Measurements from ENCODE around the gene CAMK2A. TPM values are rescaled to one million over a fixed set of nuclear protein-coding genes. Genes with fewer than 3 reads are reported as not detected.

The CAMK2A gene
- polyA plus RNA-seq, 1 of the 3 experiments (the other 2 are of a cell fraction): 0.10 TPM

GRCh38 chr5:150197476-150197875, 92.1 kb downstream of the CAMK2A start:
- Histone ChIP-seq H3K9me3 (no peaks in the 10 kb centered on the region), H3K4me2 (no peak overlapping the region), H3F3A (replicated peaks; ENCODE audit: insufficient read depth) (no peaks in the 10 kb centered on the region), H3K27ac (ENCODE audit: low read depth in 2 of 2, low read length in 1 of 2) (no peak overlapping the region), H3K9me2 (no peaks in the 10 kb centered on the region), H3K4me1 (ENCODE audit: control insufficient read depth in 1 of 2, insufficient read depth in 2 of 2, low read depth in 1 of 2, low read length in 1 of 2) (no peaks in the 10 kb centered on the region; a peak in 1 of 4 replicates), H3K4me3 (ENCODE audit: low read depth in 2 of 2, low read length in 1 of 2) (no peak overlapping the region), H3K36me3 (replicated peaks in 1 of 2; ENCODE audit: control insufficient read depth in 1 of 2, insufficient read depth in 2 of 2, low read length in 1 of 2) (no peaks in the 10 kb centered on the region), H3K27me3 (ENCODE audit: insufficient read depth) (peaks cover under 1% of the 10 kb centered on the region; the same call in 1 of the 2 replicates), H4K20me1 (ENCODE audit: insufficient read depth) (no peaks in the 10 kb centered on the region), H3K9ac (no peak overlapping the region), H2AFZ (ENCODE audit: low read depth) (no peak overlapping the region), H3K79me2 (ENCODE audit: insufficient read depth) (no peaks in the 10 kb centered on the region)
- CTCF ChIA-PET: interaction anchor here (1.6 kb wide), 1 partner anchor 21 kb away, joined by 5 read pairs; no protein-coding TSS in a partner anchor
- TF ChIP-seq RAD21 (IDR thresholded peaks at IDR 0.05; ENCODE audit: low read length): no peak
- no peak for TF ChIP-seq YY1 (IDR thresholded peaks at IDR 0.05; ENCODE audit: low read depth)
- TF ChIP-seq TCF12 (IDR thresholded peaks at IDR 0.05): no peak
- TF ChIP-seq CTCF (IDR thresholded peaks at IDR 0.05): no peak
- TF ChIP-seq GATA2 (CRISPR knock-in tag; IDR thresholded peaks at IDR 0.05): no peak
- TF ChIP-seq, protein P1, sequence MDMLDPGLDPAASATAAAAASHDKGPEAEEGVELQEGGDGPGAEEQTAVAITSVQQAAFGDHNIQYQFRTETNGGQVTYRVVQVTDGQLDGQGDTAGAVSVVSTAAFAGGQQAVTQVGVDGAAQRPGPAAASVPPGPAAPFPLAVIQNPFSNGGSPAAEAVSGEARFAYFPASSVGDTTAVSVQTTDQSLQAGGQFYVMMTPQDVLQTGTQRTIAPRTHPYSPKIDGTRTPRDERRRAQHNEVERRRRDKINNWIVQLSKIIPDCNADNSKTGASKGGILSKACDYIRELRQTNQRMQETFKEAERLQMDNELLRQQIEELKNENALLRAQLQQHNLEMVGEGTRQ (IDR thresholded peaks at IDR 0.05; ENCODE audit: borderline replicate concordance, low read depth, low read length): no peak
- no peak for TF ChIP-seq TAF1 (IDR thresholded peaks at IDR 0.05; ENCODE audit: borderline replicate concordance, low read depth, low read length)
- TF ChIP-seq ELF1 (IDR thresholded peaks at IDR 0.05): no peak
- no peak for TF ChIP-seq GABPA (IDR thresholded peaks at IDR 0.05; ENCODE audit: low read depth)
- TF ChIP-seq SIN3A (IDR thresholded peaks at IDR 0.05; ENCODE audit: borderline replicate concordance, low read depth, low read length): no peak
- TF ChIP-seq FOXM1 (IDR thresholded peaks at IDR 0.05; ENCODE audit: low read depth): no peak
- TF ChIP-seq, protein P2, sequence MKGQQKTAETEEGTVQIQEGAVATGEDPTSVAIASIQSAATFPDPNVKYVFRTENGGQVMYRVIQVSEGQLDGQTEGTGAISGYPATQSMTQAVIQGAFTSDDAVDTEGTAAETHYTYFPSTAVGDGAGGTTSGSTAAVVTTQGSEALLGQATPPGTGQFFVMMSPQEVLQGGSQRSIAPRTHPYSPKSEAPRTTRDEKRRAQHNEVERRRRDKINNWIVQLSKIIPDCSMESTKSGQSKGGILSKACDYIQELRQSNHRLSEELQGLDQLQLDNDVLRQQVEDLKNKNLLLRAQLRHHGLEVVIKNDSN (IDR thresholded peaks at IDR 0.05; ENCODE audit: borderline replicate concordance, low read depth): no peak
- TF ChIP-seq CHD2 (IDR thresholded peaks at IDR 0.05; ENCODE audit: low read length, partially characterized antibody): no peak
- no peak for TF ChIP-seq TEAD4 (IDR thresholded peaks at IDR 0.05; ENCODE audit: borderline replicate concordance, insufficient read depth)
- no peak for TF ChIP-seq MEF2A (IDR thresholded peaks at IDR 0.05; ENCODE audit: borderline replicate concordance, low read depth)
- no peak for TF ChIP-seq EZH2phosphoT487 (IDR thresholded peaks at IDR 0.05; ENCODE audit: borderline replicate concordance, low read depth)
- TF ChIP-seq RCOR1 (IDR thresholded peaks at IDR 0.05; ENCODE audit: low read length): no peak
- POLR2A ChIA-PET: no interaction called here
- WGBS (ENCODE audit: low lambda C conversion rate): 11% methylated on average over 1 of the region's 1 CpG
- no peak for DNase-seq
